ENCODE measurements around the gene RAPGEF2. TPM values are rescaled to one million over a fixed set of nuclear protein-coding genes. Genes with fewer than 3 reads are reported as not detected.

RAPGEF2 gene
- total RNA-seq, 4 donors from 2014 or later: 14.1 to 30.5 (median 21.4) TPM

DNA sequence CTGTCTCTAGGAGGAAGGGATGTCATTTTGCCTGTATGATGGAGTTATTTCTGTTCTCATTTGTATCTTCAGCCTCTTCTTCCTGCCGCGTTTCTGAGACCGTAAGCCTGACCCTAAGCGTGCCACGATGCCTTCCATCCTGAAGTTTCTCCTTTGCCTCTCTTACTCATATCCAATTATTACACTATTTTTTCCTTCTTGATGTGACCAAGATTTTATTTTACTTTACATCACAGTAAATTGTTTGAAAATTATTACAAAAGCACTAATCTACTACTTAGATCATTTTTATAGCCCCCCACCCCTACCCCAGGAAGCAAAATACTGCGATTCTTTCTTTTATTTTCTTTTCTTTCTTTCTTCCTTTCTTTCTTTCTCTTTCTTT is 95.0 kb downstream of the RAPGEF2 start:
- no peak for DNase-seq

DNA sequence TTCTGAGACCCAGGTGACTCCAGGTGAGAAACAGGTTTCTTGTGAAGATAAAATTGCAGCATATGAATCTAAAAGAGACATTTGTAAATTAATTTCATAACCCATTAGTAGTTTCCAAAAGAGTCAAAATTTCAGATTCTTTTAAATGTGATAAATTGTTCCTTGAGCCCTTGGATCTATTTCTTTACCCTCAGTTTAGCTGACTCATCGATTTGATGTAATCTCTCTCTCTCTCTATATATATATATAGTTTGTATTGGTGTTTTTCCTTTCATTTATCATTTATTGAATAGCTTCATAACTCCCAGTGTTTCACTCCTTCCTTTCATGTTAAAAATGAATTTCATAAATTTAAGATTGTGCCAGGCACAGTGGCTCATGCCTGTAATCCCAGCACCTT is 96.9 kb downstream of the RAPGEF2 start:
- no peak for TF ChIP-seq POLR2A (IDR thresholded peaks at IDR 0.05)
- TF ChIP-seq, protein P1, sequence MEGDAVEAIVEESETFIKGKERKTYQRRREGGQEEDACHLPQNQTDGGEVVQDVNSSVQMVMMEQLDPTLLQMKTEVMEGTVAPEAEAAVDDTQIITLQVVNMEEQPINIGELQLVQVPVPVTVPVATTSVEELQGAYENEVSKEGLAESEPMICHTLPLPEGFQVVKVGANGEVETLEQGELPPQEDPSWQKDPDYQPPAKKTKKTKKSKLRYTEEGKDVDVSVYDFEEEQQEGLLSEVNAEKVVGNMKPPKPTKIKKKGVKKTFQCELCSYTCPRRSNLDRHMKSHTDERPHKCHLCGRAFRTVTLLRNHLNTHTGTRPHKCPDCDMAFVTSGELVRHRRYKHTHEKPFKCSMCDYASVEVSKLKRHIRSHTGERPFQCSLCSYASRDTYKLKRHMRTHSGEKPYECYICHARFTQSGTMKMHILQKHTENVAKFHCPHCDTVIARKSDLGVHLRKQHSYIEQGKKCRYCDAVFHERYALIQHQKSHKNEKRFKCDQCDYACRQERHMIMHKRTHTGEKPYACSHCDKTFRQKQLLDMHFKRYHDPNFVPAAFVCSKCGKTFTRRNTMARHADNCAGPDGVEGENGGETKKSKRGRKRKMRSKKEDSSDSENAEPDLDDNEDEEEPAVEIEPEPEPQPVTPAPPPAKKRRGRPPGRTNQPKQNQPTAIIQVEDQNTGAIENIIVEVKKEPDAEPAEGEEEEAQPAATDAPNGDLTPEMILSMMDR (IDR thresholded peaks at IDR 0.05): no peak
- 36 to 53% methylated on average over 1 of the region's 1 CpG for WGBS, 2 donors
- intact Hi-C loops (cut with DNase I): loop anchor here (10.0 kb wide), 1 partner anchor 245 kb away; no protein-coding TSS in a partner anchor
- H3K27me3 ChIP-seq: no peaks in the 10 kb centered on the region
- no peaks in the 10 kb centered on the region for H3K36me3 ChIP-seq
- no peak for DNase-seq
- H3K4me3 ChIP-seq: no peak overlapping the region
- no peaks in the 10 kb centered on the region for H3K9me3 ChIP-seq
- peaks cover 0 to 31% (median 5%) of the 10 kb centered on the region in 3 donors for H3K4me1 ChIP-seq
- no peak overlapping the region for H3K27ac ChIP-seq

More for the DNA sequence above, 95.0 kb downstream of the RAPGEF2 start:
- Histone ChIP-seq H3K27ac (no peak overlapping the region), H3K4me3 (no peak overlapping the region), H3K9me3 (no peaks in the 10 kb centered on the region), H3K27me3 (no peaks in the 10 kb centered on the region), H3K4me1 (peaks cover 0 to 16% (median 5%) of the 10 kb centered on the region in 3 donors), H3K36me3 (no peaks in the 10 kb centered on the region)
- 80 to 86% methylated on average over 6 of the region's 6 CpGs for WGBS, 2 donors
- no peak for TF ChIP-seq POLR2A (IDR thresholded peaks at IDR 0.05)
- TF ChIP-seq, protein P1 (IDR thresholded peaks at IDR 0.05): no peak
- intact Hi-C loops (cut with DNase I): no loop called here

DNA sequence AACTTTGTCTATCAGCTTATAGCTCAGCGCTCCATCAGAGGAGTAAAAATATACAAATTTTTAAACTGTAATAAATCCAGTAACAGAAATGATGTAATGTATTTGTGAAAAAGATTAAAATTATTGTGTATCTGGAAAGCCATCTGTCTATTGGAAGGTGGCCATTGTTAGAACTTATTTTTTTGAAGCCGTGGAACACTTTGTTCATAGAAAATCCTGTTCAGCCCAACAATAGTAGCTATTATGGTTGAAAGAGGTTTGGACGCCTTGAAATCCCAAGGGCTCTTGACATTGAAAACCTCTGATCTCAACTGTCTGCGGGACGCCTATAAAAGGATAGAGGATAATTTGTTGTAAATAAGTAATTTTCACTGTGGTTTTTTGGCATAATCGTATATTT is 98.3 kb downstream of the RAPGEF2 start:
- peaks cover 0 to 31% (median 5%) of the 10 kb centered on the region in 3 donors for H3K4me1 ChIP-seq
- H3K27ac ChIP-seq: peak overlapping the region in 2 of 4 donors; percentile 1 to 56
- no peak overlapping the region for H3K4me3 ChIP-seq
- intact Hi-C loops (cut with DNase I): loop anchor here (10.0 kb wide), 1 partner anchor 244 kb away; no protein-coding TSS in a partner anchor
- DNase-seq: no peak
- H3K36me3 ChIP-seq: no peaks in the 10 kb centered on the region
- H3K27me3 ChIP-seq: no peaks in the 10 kb centered on the region
- no peaks in the 10 kb centered on the region for H3K9me3 ChIP-seq
- no peak for TF ChIP-seq POLR2A (IDR thresholded peaks at IDR 0.05)
- TF ChIP-seq, protein P1 (IDR thresholded peaks at IDR 0.05): no peak
- 48 to 62% methylated on average over 6 of the region's 6 CpGs for WGBS, 2 donors

DNA sequence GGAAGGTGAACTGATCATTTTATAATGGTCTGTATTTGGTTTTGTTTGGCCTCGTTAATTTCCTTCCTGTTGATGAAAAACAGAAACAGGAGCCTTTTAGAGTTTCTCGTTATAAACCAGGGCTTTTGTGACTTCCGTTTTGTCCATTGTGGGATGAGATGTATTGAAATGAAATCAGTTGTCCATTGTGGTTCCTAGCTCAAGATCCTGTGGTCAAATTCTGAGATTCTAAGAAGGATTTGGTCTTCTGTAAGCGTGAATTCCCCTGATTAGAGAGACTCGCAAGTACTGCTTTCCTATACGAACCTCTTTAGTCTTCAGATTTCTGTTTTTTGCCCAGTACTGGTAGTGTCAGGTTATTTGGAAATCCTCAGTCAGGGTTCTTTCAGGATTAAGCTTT is 101.7 kb downstream of the RAPGEF2 start:
- Histone ChIP-seq H3K4me3 (no peak overlapping the region), H3K4me1 (peaks cover 0 to 42% (median 8%) of the 10 kb centered on the region in 3 donors), H3K9me3 (no peaks in the 10 kb centered on the region), H3K27me3 (no peaks in the 10 kb centered on the region), H3K27ac (no peak overlapping the region), H3K36me3 (no peaks in the 10 kb centered on the region)
- intact Hi-C loops (cut with DNase I): loop anchor here (10.0 kb wide), 1 partner anchor 240 kb away; no protein-coding TSS in a partner anchor
- DNase-seq: no peak
- WGBS, 2 donors: 69 to 82% methylated on average over 6 of the region's 6 CpGs
- TF ChIP-seq, protein P1 (IDR thresholded peaks at IDR 0.05): no peak

DNA sequence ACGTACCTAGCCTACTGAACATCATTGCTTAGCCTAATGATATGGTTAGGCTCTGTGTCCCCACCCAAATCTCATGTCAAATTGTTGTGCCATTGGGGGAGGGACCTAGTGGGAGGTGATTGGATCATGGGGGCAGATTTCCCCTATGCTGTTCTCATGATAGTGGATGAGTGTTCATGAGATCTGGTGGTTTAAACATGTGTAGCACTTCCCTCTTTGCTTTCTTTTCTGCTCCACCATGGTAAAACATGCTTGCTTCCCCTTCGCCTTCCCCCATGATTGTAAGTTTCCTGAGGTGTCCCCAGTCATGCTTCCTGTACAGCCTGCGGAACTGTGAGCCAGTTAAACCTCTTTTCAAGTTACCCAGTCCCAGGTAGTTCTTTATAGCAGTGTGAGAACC is 102.6 kb downstream of the RAPGEF2 start:
- Histone ChIP-seq H3K36me3 (no peaks in the 10 kb centered on the region), H3K9me3 (no peaks in the 10 kb centered on the region), H3K27ac (no peak overlapping the region), H3K27me3 (no peaks in the 10 kb centered on the region), H3K4me3 (no peak overlapping the region), H3K4me1 (peaks cover 0 to 42% (median 8%) of the 10 kb centered on the region in 3 donors)
- no peak for DNase-seq
- intact Hi-C loops (cut with DNase I): loop anchor here (10.0 kb wide), 1 partner anchor 239 kb away; no protein-coding TSS in a partner anchor
- TF ChIP-seq POLR2A (IDR thresholded peaks at IDR 0.05): no peak
- TF ChIP-seq, protein P1 (IDR thresholded peaks at IDR 0.05): no peak
- 88 to 91% methylated on average over 3 of the region's 3 CpGs for WGBS, 2 donors
